GM19395 (cell line): ENCODE measurements around the gene FZD10.

Source experiments
- ATAC-seq: cut with Tn5 transposase; IDR thresholded peaks from one replicate; pipeline ENCODE4 v1.9.1; 2021; ENCODE audit warnings: mild to moderate bottlenecking, moderate library complexity; ENCODE audit not compliant: unreplicated experiment

FZD10 gene

DNA sequence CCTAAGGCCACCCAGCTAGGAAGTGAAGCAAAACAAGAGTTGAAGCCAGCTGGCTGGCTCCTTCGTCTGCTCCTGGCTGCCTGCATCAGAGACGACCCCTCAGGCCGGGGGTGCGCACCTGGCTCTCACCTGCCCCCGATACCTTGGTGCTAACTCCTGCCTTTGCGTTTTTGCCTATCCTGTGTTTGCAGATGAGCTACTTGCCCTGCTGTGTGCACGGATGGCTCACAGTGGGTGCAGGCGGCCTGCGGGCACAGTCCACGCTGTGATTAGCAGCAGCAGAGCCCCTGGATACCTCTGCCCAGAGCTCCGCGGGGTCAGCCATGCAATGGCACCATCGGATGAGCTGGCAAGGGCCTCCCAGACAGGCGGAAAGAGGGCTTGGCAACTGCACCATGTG is 31.2 kb upstream of the FZD10 start:
- ATAC-seq = no peak

DNA sequence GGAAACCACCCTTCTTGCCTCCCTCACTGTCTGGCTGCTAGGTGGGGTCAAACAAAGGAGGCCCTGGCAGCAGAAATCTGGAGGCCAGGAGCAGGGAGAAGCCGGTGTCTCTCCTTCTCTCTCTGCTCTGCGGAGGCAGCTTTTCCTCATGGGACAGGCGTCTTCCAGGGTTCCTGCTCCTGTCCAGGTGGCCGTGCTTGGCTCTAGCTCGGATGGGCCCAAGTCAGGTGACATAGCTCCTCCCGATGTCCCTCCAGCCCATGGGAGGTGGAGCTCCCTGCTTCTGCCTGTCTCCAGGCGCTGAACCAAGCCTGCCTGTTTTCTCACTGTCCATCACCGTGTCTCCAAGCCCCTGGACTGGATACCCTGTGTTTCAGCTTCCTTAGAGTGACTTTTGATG is 30.5 kb upstream of the FZD10 start:
- no peak for ATAC-seq

DNA sequence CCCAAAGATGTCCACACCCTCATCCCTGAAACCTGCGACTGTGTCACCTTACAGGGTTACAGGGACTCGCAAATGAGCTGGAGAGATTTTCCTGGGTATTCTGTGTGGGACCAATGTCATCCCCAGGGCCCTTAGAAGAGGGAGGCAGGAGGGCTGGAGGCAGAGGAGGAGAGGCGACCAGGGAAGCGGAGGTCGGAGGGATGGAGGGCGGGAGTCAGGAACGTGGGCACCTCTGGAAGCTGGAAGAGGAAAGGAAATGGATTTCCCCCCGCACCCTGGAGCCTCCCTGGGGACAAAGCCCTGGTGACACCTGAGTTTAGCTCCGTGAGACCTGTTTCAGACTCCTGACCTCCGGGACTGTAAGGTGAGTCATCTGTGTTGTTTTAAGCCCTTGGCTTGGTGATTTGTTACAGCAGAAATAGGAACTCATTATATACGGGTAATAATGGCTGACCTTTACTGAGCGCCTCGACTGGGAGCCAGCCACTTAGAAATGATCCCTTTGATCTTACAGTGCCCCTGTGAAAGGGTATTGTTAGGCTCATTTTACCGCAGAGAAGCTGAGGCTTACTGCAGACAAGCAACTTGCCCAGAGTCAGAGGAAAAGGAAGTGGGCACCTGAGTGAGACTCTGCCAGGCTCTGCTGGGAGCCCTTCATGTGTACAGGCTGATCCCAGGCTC is 29.3 kb upstream of the FZD10 start:
- no peak for ATAC-seq

DNA sequence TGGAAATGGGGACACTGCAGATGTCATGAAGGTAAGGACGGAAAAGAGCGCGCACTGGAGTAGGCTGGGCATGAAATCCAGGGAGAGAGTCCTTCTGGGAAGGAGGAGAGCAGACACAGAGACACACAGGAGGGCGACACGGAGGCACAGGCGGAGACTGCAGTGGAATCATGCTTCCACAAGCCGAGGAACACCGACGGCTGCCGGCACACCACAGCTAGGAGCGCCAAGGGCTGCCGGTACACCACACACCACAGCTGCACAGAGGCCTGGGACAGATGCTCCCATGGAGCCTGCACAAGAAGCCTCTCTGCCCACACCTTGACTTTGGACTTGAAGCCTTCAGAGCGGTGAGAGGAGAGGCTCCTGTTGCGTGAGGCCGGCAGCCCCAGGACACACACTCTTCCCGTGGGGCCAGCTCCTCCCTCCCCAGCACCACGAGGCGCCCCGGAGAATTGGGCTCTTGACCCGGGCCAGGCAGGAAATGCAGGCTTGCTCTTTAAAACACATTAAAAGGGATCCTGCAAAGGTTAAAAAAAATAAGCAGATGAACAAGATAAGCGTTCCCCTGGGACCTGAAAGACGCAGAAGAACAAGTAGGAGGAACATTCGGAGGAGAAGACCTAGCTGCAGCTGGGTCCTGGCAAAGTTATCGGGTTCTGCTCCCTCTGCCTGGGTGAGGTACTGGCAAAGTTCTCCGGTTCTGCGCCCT is 28.3 kb upstream of the FZD10 start:
- no peak for ATAC-seq

DNA sequence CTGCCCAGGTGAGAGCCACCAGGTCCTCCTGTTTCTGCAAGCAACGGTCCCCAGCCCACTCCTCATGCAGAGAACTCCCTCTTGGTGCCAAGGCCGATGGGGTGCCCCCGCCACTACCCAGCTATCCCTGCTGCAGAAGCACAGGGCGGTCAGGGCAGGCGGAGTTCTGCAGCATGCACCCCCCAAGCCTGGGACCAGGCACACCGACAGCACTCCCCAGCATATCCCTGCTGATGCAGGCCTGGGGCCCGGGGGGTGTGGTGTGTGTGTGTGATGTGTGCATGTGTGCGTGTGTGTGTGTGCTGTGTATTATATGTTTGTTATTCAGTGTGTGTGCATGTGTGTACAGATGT is 27.7 kb upstream of the FZD10 start:
- ATAC-seq = no peak

DNA sequence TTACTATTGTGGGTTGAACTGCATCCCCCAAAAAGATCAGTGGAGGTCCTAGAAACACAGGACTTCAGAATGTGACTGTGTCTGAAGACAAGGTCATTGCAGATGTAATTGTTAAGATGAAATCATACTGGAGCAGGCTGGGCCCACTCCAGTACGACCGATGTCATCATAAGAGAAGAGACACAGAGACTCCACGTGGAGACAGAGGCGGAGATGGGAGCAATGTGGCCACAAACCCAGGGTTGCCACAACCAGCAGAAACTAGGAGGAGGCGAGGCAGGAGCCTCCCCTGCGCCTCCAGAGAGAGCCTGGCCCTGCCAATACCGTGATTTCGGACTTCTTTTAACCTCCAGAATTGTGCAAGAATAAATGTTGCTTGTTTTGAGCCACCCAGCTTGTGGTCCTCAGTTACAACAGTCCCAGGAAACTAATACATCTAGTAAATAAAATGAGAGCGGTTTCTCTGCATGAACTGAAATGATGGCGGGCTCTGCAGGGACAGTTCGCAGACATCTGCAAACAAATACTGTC is 25.7 kb upstream of the FZD10 start:
- ATAC-seq = no peak

DNA sequence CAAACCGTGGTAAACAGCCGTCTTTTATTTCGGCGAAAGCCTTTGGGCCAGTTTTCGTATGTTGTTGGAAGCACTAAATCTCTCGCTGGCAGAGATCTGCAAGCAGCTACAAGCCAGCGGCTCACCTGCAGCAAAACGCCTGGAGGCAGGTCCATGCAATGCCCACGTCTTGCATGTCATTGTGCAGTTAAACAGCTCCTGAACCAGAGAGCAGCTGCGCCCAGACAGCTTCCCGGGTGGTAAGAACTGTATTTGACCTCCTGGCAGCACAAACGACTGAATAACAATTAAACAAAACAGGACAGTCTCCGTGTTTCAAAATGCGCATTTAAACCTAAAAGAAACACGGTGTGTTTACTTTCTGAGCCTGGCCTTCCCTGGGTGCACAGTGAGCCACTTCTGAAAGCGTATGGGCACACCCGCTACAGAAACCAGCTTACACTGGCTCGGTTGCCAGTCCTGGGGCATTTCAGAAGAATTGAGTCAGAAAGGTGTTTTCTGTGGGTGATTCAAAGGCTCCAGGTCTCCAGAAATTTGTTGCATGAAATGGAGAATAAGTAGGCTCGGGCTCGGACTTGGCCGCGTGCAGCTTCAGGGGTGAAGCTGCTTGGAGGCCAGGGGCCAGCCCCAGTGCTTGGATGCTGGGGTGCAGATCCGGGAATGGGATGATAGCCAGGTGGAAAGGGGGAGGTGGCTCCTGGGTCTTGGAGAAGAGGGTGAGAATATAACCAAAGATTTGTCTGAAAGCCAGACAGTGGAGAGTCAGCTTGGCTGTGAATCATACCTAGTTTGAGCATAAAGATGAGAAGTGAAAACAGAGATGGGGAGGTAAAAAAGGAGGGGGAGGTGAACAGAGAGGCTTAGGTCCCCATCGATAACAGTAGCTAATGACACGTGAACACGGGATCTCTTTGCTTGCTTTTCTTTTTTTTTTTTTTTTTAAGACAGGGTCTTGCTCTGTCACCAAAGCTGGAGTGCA is 24.9 kb upstream of the FZD10 start:
- ATAC-seq = no peak

DNA sequence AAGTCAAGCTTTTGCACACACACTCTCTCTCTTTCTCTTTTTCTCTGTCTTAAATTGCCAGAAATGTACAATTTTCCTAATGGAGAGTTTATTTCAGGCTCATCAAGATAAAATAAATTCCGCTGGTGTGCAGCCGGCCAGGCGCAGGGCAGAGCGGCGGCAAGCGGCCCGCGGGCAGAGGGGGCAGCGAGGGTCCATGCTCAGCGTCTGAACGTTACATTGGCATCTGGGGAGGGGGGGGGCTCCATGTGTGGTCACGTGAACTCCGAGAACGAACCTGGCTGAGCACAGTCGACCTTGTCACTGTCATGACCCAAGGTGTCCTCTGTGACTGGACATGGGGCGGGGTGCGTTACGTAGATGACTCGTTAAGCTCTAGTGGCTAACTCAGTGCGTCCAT is 23.8 kb upstream of the FZD10 start:
- ATAC-seq = no peak

DNA sequence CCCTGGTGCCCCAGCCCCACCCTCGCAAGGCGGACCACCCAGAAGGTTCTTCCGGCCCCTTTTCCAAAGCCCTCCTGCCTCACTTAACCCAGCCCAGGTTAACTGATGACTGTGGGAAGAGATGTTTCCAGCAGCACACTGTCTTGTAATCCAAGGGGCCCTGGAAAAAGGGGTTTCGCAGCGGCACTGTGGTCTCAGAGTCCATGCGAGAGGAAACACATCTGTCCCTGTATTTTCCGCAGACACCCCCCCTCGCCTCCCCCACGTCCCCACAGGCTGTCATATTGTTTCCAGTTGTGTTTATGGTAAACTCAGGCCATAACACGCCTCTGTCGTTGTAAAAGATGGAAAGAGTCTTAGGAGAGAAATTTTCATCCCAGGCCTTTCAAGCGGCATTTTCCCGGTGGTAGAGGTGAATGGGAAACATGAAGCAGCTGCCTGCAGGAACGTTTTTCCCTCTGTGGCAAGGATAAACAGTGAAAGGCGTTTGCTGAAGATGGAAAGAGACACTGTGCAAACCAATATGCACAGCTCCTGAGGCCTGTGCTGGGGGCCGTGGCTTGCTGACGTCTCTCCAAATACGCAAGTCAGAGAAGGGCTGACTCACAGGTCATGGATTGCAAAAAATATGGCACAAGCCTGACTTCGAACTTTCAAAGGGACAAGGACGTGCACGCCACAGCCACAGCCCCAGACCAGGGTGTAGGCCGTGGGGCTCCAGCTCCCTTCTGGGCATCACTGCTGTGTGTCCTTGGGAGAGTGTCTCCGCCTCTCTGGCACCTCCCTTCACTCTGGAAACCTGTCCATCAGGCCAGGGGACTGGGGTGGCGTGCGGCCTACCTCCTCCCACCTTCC is 22.5 kb upstream of the FZD10 start:
- ATAC-seq = no peak

DNA sequence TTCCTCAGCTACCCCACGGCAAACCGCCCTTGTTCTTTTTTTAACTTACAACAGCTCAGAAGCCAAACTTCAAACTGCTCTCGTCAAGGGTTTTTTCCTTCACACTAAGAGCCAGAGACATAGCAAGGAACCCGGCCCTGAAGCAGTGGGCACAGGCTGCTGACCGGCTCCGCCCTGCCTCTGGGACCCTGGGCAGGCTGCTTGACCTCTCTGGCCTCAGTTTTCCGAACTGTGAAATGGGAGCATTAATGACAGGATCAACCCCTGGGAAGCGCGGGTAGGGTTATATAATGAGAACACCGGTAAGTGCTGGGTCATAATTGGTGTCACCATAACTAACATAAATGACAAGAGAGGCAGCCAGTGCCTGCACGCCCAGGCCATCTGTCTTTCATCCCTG is 21.2 kb upstream of the FZD10 start:
- ATAC-seq = no peak

DNA sequence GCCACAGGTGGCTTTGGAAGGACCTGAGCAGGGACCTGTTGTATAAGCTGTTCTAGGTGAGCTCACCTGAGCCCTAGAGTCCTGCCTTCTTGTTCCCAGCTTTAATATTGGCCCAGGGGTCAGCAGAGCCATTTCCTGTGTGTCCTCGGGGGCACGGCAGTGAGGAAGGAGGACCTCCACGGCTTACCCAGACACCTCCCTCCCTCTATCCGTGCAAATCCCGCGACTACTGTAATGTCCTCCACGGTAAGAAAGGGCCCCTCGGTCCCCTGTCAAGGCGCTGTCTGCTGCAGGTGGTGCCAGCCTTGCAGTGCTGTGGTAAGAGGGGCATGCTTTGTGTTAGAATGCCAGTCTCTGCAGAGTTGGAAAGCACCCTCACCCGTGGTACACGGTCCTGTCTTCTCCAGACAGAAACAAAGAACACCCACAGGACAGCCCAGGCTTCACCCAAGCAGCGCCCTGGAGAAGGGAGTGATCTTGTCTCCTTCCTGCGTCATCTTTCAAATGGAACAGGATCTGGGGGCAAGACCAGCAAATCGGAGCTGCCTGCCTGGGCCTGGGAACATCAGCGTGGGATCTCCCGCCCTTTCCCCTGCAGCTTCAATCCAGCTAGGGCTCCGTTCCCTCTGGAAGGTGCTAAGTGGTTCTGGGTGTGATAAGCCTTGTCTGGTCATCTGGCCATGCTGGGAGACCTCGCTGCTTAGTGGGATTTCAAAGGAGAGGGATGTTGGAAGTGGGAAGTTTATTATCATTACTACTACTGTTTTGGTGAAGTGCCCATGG is 20.2 kb upstream of the FZD10 start:
- no peak for ATAC-seq

DNA sequence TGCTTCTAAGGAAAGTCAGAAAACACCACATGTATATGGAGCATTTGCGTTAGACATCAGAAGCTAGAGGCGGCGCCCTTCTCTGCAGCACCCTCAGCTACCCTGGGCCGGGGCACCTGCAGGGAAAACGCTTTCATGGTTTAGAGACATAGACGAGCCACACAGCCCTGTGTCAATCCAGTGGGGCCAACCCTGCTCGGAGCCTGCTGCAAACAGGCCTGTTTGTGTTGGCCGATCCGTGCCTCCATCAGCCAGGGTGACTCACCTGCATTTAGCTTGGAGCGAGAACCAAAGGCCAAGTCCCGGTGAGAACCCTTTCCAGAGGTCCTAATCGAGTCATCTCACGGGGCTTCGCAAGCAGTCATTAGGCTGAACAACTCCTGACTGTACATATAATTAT is 19.5 kb upstream of the FZD10 start:
- no peak for ATAC-seq

DNA sequence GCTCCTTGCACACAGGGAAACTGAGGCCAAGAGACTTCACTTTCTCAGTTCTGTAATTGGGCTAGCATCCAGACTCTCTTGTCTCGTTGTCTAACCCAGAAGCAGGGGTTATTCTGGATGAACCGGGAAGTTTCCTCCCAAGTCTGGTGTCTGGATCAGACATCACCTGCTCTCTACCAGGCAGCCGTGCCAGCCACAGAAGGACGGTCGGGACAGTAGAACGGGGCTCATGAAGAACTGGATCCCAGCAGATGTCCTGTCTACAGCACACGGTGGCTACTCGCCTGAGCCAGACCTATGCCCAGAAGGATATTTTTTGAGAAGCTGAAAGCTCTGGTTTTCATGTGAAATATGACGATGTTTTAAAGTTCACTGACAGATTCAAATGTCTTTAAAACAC is 19.1 kb upstream of the FZD10 start:
- no peak for ATAC-seq

DNA sequence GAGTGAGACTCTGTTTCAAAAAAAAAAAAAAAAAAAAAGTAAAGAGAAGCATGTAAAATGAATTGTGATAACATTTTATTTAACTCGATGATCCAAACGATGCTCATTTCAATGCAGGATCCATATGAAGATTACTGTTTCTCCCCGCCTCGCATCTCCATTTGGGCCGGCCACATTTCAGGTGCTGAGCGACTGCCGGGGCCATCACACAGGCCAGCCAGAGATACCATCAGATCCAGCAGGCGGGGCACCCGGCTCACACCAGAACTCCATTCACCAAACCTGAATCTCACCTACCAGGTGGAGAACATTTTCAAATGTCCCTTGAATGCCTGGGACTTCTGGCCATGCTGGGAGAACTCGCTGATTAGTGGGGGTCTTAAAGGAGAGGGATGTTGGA is 18.0 kb upstream of the FZD10 start:
- ATAC-seq = no peak

DNA sequence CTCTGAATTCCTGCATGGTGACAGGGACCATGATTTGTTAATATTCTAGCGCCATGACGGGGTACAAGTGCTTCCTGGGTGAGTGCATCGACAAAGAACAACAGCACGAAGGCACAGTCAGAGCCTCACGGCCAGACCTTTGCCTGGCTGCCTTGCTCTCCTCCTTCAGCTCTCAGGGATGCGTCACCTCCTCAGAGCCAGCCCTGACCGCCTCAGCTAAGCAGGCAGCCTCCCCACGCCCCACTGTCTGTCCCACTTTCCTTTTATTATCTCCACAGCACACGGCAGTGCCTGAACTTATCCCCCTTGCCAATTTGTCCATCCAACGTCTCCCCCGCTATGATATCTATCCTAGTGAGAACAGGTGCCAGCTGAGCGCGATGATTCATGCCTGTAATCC is 16.5 kb upstream of the FZD10 start:
- ATAC-seq = no peak

DNA sequence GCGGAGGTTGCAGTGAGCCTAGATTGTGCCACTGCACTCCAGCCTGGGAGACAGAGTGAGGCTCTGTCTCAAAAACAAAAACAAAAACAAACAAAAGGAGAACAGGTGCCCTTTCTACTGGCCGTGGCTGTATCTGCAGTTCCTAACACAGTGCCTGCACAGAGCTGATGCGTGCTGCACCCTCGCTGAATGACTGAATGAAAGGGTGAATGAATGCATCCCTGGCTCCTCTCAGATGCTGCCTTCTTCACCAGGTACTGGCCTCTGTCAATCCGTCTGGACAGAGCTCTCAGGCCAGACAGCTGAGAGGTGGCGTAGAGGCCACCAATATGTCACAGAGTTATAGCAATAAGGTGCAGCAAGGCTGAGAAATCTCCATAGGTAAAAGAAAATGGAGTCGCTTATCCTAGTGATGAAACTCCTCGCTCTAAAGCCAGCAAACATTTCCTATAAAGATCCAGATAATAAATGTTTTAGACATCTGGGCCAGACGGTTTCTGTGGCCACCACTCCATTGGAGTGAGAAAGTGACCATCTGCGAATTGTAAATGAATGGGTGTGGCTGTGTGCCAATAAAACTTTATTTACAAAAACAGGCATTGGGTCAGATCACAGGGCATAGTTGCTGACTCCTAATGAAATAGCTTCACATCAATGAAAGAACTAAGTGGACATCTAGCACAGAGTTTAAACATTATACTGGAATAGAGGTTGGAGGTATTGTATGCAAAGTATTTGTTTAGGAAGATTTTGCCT is 15.9 kb upstream of the FZD10 start:
- ATAC-seq = no peak

DNA sequence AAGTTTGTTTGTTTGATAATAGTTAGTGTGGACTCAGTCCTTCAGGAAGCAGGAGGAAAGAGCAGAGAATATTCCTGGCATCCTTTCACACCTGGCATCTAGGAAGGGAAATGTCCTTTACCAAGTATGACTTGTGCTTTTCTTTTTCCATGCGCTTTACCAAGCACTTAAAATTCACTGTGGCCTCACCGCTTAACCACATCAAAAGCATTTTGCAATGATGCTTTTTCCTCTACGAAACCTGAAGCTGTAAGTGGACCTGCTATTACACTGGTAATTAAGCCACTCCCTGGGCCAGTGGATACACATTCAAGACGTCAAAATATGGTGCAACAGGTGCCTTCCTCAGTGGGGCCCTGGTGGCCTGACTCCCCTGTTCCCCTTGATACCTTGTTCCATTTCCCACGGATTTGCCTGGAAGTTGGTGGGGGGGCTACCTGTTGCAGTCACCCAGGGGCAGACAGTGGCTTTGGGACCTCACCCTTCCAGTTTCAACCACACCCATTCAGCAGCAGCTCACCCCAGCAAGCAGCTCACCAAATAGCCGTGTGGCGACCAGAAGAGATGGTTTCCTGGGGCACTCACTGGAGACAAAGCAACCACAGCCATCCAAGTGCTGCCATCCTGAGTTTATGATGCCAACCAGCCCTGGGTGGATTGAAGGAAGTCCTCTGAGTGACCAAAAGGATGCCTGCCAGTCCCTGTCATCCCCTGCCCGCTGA is 14.2 kb upstream of the FZD10 start:
- no peak for ATAC-seq

DNA sequence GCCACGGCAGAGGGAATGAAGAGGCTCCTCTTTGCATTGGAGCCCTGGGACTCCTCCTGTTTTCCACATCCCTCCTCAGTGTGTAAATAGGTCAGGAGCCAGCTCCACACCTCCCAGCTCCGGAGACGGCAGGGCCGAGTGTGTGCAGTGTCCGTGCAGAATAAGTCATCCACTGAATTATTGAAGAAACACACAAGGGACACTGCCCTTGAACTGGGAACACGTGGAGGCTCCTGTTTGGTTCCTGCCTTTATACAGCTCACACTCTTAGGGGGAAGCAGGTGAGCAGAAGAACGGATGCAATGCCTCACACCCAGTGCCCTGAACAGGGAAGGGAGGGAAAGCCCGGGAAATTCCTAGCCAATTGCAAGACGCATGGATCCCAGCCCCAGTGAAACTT is 10.4 kb upstream of the FZD10 start:
- no peak for ATAC-seq
